Measurements from ENCODE around the gene GBX2. TPM values are rescaled to one million over a fixed set of nuclear protein-coding genes. Genes with fewer than 3 reads are reported as not detected.

The GBX2 gene
- total RNA-seq, 1 experiment from 2014 or later, result 0.31 TPM

DNA sequence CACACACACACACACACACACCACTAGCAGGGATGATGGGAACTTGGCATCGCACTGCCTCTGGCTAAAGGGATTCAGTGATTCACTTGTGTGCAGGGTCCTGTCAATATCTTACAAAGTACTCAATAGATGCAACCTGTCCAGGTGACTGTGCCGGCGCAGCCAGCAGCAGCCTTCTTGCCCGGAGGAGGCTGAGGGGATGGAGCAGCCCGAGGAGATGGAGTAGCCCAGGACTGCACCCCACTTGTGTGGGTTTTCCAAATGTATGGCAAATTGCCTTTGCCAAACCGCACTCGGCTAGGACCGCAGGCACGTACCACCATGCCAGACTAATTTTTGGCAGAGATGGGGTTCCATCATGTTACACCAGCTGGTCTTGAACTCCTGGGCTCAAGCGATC is 31.1 kb downstream of the GBX2 start:
- Histone ChIP-seq H3K4ac (ENCODE audit: low read depth, low read length) (no peak overlapping the region), H3K9ac (ENCODE audit: extremely low read depth, insufficient read length, low read length) (no peak overlapping the region), H4K20me1 (ENCODE audit: control insufficient read depth, insufficient read depth, insufficient read length) (no peaks in the 10 kb centered on the region), H2BK120ac (ENCODE audit: low read depth, low read length, poor library complexity, severe bottlenecking) (no peak overlapping the region), H2AK5ac (ENCODE audit: insufficient read length, low read length) (no peak overlapping the region), H3K14ac (ENCODE audit: insufficient read depth, low read length) (no peak overlapping the region; the same call in 1 of the 2 replicates), H2BK15ac (ENCODE audit: low read depth, low read length) (no peak overlapping the region; the same call in 1 of the 2 replicates), H3K56ac (ENCODE audit: insufficient read length, low read depth, low read length) (no peak overlapping the region), H3K18ac (ENCODE audit: insufficient read length, low read depth, low read length) (no peak overlapping the region), H3K79me2 (ENCODE audit: insufficient read depth, low read length) (no peaks in the 10 kb centered on the region), H2BK20ac (ENCODE audit: low read depth, low read length, poor library complexity, severe bottlenecking) (no peak overlapping the region), H3K79me1 (ENCODE audit: insufficient read depth, low read depth, low read length, poor library complexity, severe bottlenecking) (no peaks in the 10 kb centered on the region), H3K27ac (ENCODE audit: insufficient read length, low read depth, low read length) (no peak overlapping the region), H2BK5ac (ENCODE audit: insufficient read length, low read length) (no peak overlapping the region), H2BK12ac (ENCODE audit: insufficient read length, low read depth, low read length) (no peak overlapping the region), H4K8ac (replicated peaks; ENCODE audit: insufficient read length, low read depth, low read length) (no peak overlapping the region), H3T11ph (ENCODE audit: low read length) (no peak overlapping the region), H3K4me2 (ENCODE audit: insufficient read depth, insufficient read length, low read length) (no peak overlapping the region), H4K5ac (ENCODE audit: insufficient read length, low read depth, low read length) (no peak overlapping the region), H3K23ac (ENCODE audit: insufficient read length, low read depth, low read length) (no peak overlapping the region), H3K4me1 (ENCODE audit: insufficient read depth, low read length) (0 out of 2 replicates have a peak, but pooled peaks cover 2% of the 10 kb centered on the region), H4K91ac (ENCODE audit: insufficient read length, low read depth, low read length) (no peak overlapping the region), H3K27me3 (ENCODE audit: insufficient read depth, low read length) (no peaks in the 10 kb centered on the region), H3K9me3 (ENCODE audit: control insufficient read depth, low read depth, low read length) (no peaks in the 10 kb centered on the region), H2AFZ (ENCODE audit: low read length) (no peak overlapping the region), H3K23me2 (ENCODE audit: insufficient read length, low read depth, low read length, poor library complexity, severe bottlenecking) (no peaks in the 10 kb centered on the region)
- no peak for TF ChIP-seq CTCF (conservative IDR thresholded peaks at IDR 0.05)
- no peak for DNase-seq
- no CpG with 5 or more reads among the region's 10 CpGs for WGBS (ENCODE audit: extremely low coverage, insufficient read length, low lambda C conversion rate)
- H3K36me3 Mint-ChIP-seq (ENCODE audit: insufficient read depth in 1 of 3, low read depth in 3 of 3), result peaks cover 0 to 3% (median 0%) of the 10 kb centered on the region in 3 experiments; a peak in 1 of 7 replicates
- H3K4me1 Mint-ChIP-seq, result peaks cover 8 to 13% of the 10 kb centered on the region in 2 experiments; a peak in 3 of 4 replicates
- no peaks in the 10 kb centered on the region for H3K9me3 Mint-ChIP-seq
- peaks cover 19% of the 10 kb centered on the region for H3K27me3 Mint-ChIP-seq (ENCODE audit: low read depth)
- H3K27ac Mint-ChIP-seq, result no peak overlapping the region
- H3K4me3 Mint-ChIP-seq, result no peak overlapping the region
